Epithelial cell of esophagus (primary cell): ENCODE results near the gene ETV3L.
A peak's percentile ranks its signal among the peaks of the same experiment; 100 is the strongest.

Experiments
- DNase-seq: peaks from one replicate; pipeline ENCODE4 v3.0.0; 2010; ENCODE audit warnings: low read depth
- H3K4me3 ChIP-seq: 2 replicates; pipeline ENCODE4 v1.5.1; 2011; ENCODE audit warnings: mild to moderate bottlenecking, low read length, control low read depth
- TF ChIP-seq, protein P1 (sequence below): IDR thresholded peaks from 2 replicates; pipeline ENCODE4 v1.5.1; 2011; ENCODE audit warnings: low read depth, mild to moderate bottlenecking, low read length, control low read depth, inconsistent platforms; ENCODE audit not compliant: insufficient read depth; ENCODE audit errors: missing control alignments

ETV3L gene

DNA sequence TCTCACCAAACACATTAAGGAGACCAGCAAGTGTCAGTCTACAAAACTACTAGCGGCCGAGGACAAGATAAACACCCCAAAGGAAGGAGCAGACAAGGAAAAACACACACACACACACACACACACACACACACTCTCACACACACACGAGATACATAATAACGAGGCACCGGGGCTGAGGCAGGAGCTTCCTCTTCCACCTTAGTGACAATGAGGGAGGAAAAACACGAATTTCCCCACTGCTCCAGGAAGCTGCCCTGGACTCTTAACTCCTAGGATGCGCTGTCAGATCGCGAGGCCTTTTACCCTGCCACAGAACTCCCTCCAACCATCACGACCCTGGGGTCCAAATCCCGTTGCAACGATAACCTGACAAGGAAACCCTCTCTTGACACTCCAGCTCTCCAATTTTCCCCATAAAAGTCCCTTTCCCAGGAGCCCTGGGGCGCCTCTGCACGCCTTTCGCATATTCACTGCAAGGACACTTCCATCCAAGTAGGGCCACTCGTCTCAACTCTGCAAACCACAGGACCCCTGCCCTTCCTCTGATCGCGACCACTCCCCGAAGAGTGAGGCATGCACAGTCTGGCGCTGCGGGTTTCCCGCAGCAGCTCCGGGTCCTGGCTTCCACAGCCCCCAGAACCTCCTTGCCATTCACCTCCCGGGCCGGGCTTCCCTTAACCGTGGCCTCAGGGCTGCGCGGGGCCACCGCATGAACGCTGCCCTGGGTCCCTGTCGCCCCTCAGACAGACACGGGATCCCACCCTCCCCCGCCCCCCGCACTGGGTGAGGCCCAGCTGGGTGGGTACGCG lies 38.0 kb upstream of the ETV3L start:
- DNase-seq = peak; percentile 46
- H3K4me3 ChIP-seq = peak overlapping the region; percentile 98
- TF ChIP-seq, protein P1, sequence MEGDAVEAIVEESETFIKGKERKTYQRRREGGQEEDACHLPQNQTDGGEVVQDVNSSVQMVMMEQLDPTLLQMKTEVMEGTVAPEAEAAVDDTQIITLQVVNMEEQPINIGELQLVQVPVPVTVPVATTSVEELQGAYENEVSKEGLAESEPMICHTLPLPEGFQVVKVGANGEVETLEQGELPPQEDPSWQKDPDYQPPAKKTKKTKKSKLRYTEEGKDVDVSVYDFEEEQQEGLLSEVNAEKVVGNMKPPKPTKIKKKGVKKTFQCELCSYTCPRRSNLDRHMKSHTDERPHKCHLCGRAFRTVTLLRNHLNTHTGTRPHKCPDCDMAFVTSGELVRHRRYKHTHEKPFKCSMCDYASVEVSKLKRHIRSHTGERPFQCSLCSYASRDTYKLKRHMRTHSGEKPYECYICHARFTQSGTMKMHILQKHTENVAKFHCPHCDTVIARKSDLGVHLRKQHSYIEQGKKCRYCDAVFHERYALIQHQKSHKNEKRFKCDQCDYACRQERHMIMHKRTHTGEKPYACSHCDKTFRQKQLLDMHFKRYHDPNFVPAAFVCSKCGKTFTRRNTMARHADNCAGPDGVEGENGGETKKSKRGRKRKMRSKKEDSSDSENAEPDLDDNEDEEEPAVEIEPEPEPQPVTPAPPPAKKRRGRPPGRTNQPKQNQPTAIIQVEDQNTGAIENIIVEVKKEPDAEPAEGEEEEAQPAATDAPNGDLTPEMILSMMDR = peak; percentile 14

DNA sequence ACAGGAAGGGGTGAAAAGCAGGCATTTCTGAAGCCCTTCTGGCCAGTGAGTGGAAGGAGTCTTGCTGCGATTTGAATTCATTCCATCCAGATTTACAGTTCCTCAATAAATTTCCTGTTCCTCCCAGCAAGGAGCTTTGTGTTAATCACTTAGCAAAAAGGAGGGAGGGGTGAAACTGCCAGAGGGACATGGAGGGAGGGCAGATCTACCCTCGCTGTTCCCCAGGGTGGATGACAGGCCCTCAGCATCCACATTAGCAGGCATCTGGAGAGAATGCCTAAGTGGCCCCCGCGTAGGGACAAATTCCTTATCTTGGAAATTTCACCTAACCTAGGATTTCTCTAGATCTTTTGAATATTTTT lies 37.4 kb upstream of the ETV3L start:
- TF ChIP-seq, protein P1 = no peak
- DNase-seq = peak; percentile 49
- H3K4me3 ChIP-seq = peak overlapping the region; percentile 98

GRCh38 chr1:157136133-157136532 lies 36.5 kb upstream of the ETV3L start:
- DNase-seq = peak; percentile 63
- no peak overlapping the region for H3K4me3 ChIP-seq
- TF ChIP-seq, protein P1 = peak; percentile 56

DNA sequence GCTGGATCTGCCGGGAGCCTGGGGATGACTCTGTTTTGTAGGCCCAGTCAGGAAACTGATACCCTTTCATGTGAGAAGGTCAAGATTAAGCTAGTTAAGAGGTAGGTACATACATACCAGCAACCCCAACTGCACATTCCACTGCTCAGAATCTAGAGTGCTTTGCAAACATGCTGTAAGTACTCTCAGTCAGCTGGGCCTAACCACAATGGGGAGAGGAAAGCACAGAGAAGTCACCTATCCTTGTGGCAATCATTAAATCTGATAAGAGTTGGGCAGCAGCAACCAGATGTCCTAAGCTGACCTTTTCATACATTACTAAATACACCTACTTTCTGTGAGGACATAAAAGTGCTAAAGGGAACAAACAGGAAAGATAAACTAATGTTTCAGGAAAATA lies 36.0 kb upstream of the ETV3L start:
- DNase-seq = no peak
- H3K4me3 ChIP-seq = no peak overlapping the region
- TF ChIP-seq, protein P1 = no peak

DNA sequence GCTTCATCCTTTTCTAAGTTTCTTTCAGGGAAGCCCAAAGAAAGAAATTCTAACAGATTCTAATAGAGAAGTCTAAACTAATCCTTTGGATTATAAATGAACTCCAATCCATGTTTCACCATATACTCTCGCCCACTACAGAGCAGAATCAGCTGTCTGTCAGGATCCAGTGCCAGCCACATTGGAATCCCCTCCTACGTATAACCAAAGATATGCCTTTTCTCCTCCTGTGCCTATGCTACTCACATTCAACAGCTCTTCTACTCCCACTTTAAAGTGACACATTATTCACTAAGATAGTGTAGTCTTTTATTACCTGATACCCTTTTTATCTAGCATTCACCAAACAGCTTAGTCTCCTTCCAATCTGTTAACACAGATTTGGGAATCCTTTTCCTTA lies 35.5 kb upstream of the ETV3L start:
- TF ChIP-seq, protein P1 = no peak
- DNase-seq = no peak
- no peak overlapping the region for H3K4me3 ChIP-seq

DNA sequence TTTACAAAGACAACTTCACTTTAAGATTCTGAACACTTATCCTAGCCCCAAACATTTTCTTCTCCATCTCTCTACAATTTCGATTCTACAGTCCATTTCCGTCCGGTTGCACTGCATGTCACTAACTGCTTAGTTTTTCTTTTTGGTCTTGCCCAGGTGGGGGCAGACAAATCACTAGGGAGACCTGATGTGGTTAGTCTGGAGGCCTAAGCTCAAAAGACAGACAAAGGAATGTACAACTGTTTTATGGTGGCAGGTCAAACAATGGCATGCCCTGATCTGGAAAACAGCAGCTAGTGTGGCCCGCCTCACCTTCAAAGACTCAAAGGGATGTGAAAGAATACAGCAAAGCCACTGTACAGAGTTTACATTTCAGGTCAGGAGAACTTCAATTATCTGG lies 34.8 kb upstream of the ETV3L start:
- no peak for DNase-seq
- TF ChIP-seq, protein P1 = no peak
- no peak overlapping the region for H3K4me3 ChIP-seq

DNA sequence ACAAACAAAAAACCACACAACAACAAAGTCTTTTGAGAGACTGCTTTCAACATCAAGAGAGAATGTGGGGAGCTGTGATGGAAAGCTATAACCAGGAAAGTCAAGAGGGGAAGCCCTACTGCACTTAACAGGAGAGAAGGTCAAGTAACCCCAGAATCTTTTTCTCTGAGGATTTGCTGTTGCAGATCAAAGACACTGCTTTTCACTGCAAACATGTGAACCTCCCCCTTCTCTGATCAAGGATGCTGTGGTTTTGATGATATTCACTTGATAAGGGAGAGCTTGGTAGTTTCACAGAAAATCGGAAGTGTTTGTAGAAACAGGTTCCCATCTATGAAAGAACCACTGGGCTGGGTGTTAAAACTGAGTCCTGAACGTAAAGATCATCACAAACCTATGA lies 33.8 kb upstream of the ETV3L start:
- TF ChIP-seq, protein P1 = no peak
- DNase-seq = no peak
- no peak overlapping the region for H3K4me3 ChIP-seq
